ENCODE results near the gene FAM13B.
"Not testable (repeated sequence)": the region's sequence is repeated elsewhere in the genome, so short reads cannot be mapped to it uniquely, and the experiment has no call there.

The FAM13B gene
- total RNA-seq = 58.1 to 115 (median 108) reads per million in 3 experiments

- peak; percentile 81 for DNase-seq
Observed at GRCh38 chr5:138032572-138033385, at the start of gene FAM13B. TSS of gene FAM13B (minus strand) at chr5:138033079. CDS start at chr5:138019111, 13,968 bp downstream.

GRCh38 chr5:138082033-138082432, 49.2 kb upstream of the FAM13B start:
- DNase-seq = no peak

- DNase-seq = no peak
Observed at GRCh38 chr5:138078006-138078643, 45.2 kb upstream of the FAM13B start.

- peak; percentile 23 for DNase-seq
Observed at GRCh38 chr5:138077064-138077696, 44.3 kb upstream of the FAM13B start.

GRCh38 chr5:138070026-138070425, 37.1 kb upstream of the FAM13B start:
- not testable (repeated sequence) for DNase-seq

GRCh38 chr5:138068742-138069600, 36.1 kb upstream of the FAM13B start:
- DNase-seq = peak; percentile 46

GRCh38 chr5:138067945-138068344, 35.1 kb upstream of the FAM13B start:
- no peak for DNase-seq

GRCh38 chr5:138065102-138065501, 32.2 kb upstream of the FAM13B start:
- DNase-seq = no peak

GRCh38 chr5:138064526-138064925, 31.6 kb upstream of the FAM13B start:
- DNase-seq = no peak

GRCh38 chr5:138054847-138055558, 22.1 kb upstream of the FAM13B start:
- no peak for DNase-seq

GRCh38 chr5:138054206-138054605, 21.3 kb upstream of the FAM13B start:
- no peak for DNase-seq

GRCh38 chr5:138053554-138053953, 20.7 kb upstream of the FAM13B start:
- no peak for DNase-seq

- not testable (repeated sequence) for DNase-seq
Observed at GRCh38 chr5:138052718-138053117, 19.8 kb upstream of the FAM13B start.

GRCh38 chr5:138051441-138052296, 18.8 kb upstream of the FAM13B start:
- DNase-seq = no peak

GRCh38 chr5:138045283-138045682, 12.4 kb upstream of the FAM13B start:
- not testable (repeated sequence) for DNase-seq

GRCh38 chr5:138038826-138039225, 5.9 kb upstream of the FAM13B start:
- no peak for DNase-seq

GRCh38 chr5:138037907-138038633, 5.2 kb upstream of the FAM13B start:
- DNase-seq = no peak

GRCh38 chr5:138037271-138037670, 4.4 kb upstream of the FAM13B start:
- DNase-seq = no peak

GRCh38 chr5:138035605-138036537, 3.0 kb upstream of the FAM13B start:
- DNase-seq = peak; percentile 75

Data from central memory CD4-positive, alpha-beta T cell (primary cell).